Adrenal gland (tissue), 5 donors: ENCODE results near the gene CCL26.
"Not testable (repeated sequence)": the region's sequence is repeated elsewhere in the genome, so short reads cannot be mapped to it uniquely, and the experiment has no call there.

Experiments used
- CTCF ChIP-seq, 6 experiments: fragments of 450-650 bp in 4 of 6; fragments of 200-600 bp in 2 of 6; sonication (generic) in 1 of 6; IDR thresholded peaks; 1 replicate in 5 of 6; 2 replicates in 1 of 6; pipeline versions ENCODE4 v1.5.1 to v1.8.0; 2016 to 2021; ENCODE audit warnings: antibody characterized with exemption in 6 of 6, mild to moderate bottlenecking in 2 of 6, moderate library complexity in 1 of 6
- POLR2A ChIP-seq, 2 donors: fragments of 450-650 bp; IDR thresholded peaks; one replicate each; pipeline ENCODE4 v1.6.1; 2017; ENCODE audit warnings: antibody characterized with exemption in 2 of 2, mild to moderate bottlenecking in 2 of 2, moderate library complexity in 1 of 2
- donor health status: DM: no; HTN: no; CAD: no.

GRCh38 chr7:75783058-75783457 is 11.0 kb upstream of the CCL26 start:
- not testable (repeated sequence) for TF ChIP-seq POLR2A, CTCF (IDR thresholded peaks at IDR 0.05)
